ENCODE data around the gene TRIP10. TPM values are rescaled to one million over a fixed set of nuclear protein-coding genes. Genes with fewer than 3 reads are reported as not detected.

TRIP10 gene
- total and polyA plus RNA-seq, 10 of the 15 experiments (the other 5 are each of a cell fraction or from before 2014, with no cell fraction given), result 0.79 to 54.5 (median 32.5) TPM

- peak; percentile 74 to 80 (median 78) for TF ChIP-seq CTCF (IDR thresholded peaks at IDR 0.05 in 2 of 3, conservative IDR thresholded peaks at IDR 0.05 in 1 of 3; ENCODE audit: control insufficient read depth in 2 of 3, extremely low read depth in 1 of 3, insufficient read depth in 1 of 3, low read depth in 3 of 3, low read length in 3 of 3)
- TF ChIP-seq MEF2B (IDR thresholded peaks at IDR 0.05; ENCODE audit: partially characterized antibody, poor library complexity, severe bottlenecking), result no peak
- peak; percentile 40; the same call in 1 of the 2 replicates for TF ChIP-seq TCF3 (IDR thresholded peaks at IDR 0.05; ENCODE audit: borderline replicate concordance, insufficient read depth, low read depth, low read length)
- no peak; the same call in 1 of the 2 replicates for TF ChIP-seq ZSCAN29 (IDR thresholded peaks at IDR 0.05)
- TF ChIP-seq RBBP5 (conservative IDR thresholded peaks at IDR 0.05), result no peak
- TF ChIP-seq TAF1 (IDR thresholded peaks at IDR 0.05; ENCODE audit: borderline replicate concordance, low read depth, low read length), result peak; percentile 48; the same call in 1 of the 2 replicates
- TF ChIP-seq ASH2L (IDR thresholded peaks at IDR 0.05; ENCODE audit: borderline replicate concordance, low read depth), result no peak
- no peak for TF ChIP-seq CEBPZ (IDR thresholded peaks at IDR 0.05; ENCODE audit: low read depth, low read length)
- no peak for TF ChIP-seq ZZZ3 (IDR thresholded peaks at IDR 0.05; ENCODE audit: control insufficient read depth, insufficient read length, low read depth)
- peak; percentile 86 for TF ChIP-seq SMC3 (IDR thresholded peaks at IDR 0.05; ENCODE audit: borderline replicate concordance, low read length)
- peak; percentile 33; the same call in 1 of the 2 replicates for TF ChIP-seq RELB (IDR thresholded peaks at IDR 0.05; ENCODE audit: low read depth)
- TF ChIP-seq CREB1 (IDR thresholded peaks at IDR 0.05; ENCODE audit: low read depth), result peak; percentile 96
- no peak for TF ChIP-seq ESRRA (IDR thresholded peaks at IDR 0.05; ENCODE audit: low read length)
- peak; percentile 40; the same call in 1 of the 2 replicates for TF ChIP-seq ZNF207 (IDR thresholded peaks at IDR 0.05; ENCODE audit: borderline replicate concordance)
- no peak for TF ChIP-seq ZNF217 (IDR thresholded peaks at IDR 0.05)
- peak; percentile 39 for TF ChIP-seq SP1 (IDR thresholded peaks at IDR 0.05; ENCODE audit: low read depth, low read length)
- no peak for TF ChIP-seq ETV6 (conservative IDR thresholded peaks at IDR 0.05 in 1 of 2, IDR thresholded peaks at IDR 0.05 in 1 of 2; ENCODE audit: borderline replicate concordance in 1 of 2, low read depth in 1 of 2)
- peak; percentile 68; the same call in 1 of the 2 replicates for TF ChIP-seq MXI1 (IDR thresholded peaks at IDR 0.05; ENCODE audit: low read depth, low read length)
- TF ChIP-seq SMAD5 (IDR thresholded peaks at IDR 0.05; ENCODE audit: low read depth), result peak; percentile 47; the same call in 1 of the 2 replicates
- TF ChIP-seq LARP7 (IDR thresholded peaks at IDR 0.05), result peak; percentile 42; the same call in 1 of the 2 replicates
- no peak for TF ChIP-seq RCOR1 (conservative IDR thresholded peaks at IDR 0.05; ENCODE audit: low read depth, low read length)
- TF ChIP-seq POU2F2 (IDR thresholded peaks at IDR 0.05; ENCODE audit: borderline replicate concordance, low read depth, low read length), result peak; percentile 10; the same call in 1 of the 3 replicates
- no peak for TF ChIP-seq KAT2A (conservative IDR thresholded peaks at IDR 0.05; ENCODE audit: control insufficient read depth, low read depth, low read length)
These were observed 3.1 kb upstream of the TRIP10 start (continued) for GRCh38 chr19:6736169-6736916.

All from GM12878 (cell line).